ENCODE results near the gene GABBR2. TPM values are rescaled to one million over a fixed set of nuclear protein-coding genes. Genes with fewer than 3 reads are reported as not detected.

GABBR2 gene
- total RNA-seq, 2 donors from 2014 or later = 1.2 to 1.3 TPM

DNA sequence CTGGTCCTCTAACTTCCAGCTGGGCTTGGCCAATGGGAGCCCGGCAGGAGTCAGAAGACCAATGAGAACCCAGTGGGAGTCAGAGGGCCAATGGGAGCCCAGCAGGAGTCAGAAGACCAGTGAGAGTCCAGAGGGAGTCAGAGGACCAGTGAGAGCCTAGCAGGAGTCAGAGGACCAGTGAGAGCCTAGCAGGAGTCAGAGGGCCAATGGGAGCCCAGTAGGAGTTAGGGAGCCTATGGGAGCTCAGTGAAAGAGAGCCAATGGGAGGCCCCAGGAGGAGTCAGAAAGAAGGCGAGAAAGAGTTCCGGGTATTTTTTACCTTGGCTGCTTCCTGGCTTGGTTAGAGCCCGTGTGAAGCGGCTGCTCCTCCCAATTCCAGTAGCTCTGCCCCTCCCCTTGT, 191.0 kb downstream of the GABBR2 start:
- H3K27ac ChIP-seq (ENCODE audit: low read depth, low read length) = no peak overlapping the region
- no peak overlapping the region for H3K4me3 Mint-ChIP-seq
- H3K4me1 ChIP-seq (ENCODE audit: control insufficient read depth, insufficient read depth, low read length) = no peaks in the 10 kb centered on the region
- no peaks in the 10 kb centered on the region for H3K4me1 Mint-ChIP-seq
- no peak for DNase-seq
- H3K9me3 Mint-ChIP-seq = no peaks in the 10 kb centered on the region
- no peaks in the 10 kb centered on the region for H3K27me3 ChIP-seq (ENCODE audit: control insufficient read depth, insufficient read depth, low read length, poor library complexity, severe bottlenecking)
- H3K36me3 ChIP-seq (ENCODE audit: control insufficient read depth, insufficient read depth, low read length) = no peaks in the 10 kb centered on the region
- 86 to 88% methylated on average over 5 of the region's 5 CpGs for WGBS, 2 experiments (ENCODE audit: insufficient coverage in 1 of 2, insufficient read length in 1 of 2)
- TF ChIP-seq, protein P1, sequence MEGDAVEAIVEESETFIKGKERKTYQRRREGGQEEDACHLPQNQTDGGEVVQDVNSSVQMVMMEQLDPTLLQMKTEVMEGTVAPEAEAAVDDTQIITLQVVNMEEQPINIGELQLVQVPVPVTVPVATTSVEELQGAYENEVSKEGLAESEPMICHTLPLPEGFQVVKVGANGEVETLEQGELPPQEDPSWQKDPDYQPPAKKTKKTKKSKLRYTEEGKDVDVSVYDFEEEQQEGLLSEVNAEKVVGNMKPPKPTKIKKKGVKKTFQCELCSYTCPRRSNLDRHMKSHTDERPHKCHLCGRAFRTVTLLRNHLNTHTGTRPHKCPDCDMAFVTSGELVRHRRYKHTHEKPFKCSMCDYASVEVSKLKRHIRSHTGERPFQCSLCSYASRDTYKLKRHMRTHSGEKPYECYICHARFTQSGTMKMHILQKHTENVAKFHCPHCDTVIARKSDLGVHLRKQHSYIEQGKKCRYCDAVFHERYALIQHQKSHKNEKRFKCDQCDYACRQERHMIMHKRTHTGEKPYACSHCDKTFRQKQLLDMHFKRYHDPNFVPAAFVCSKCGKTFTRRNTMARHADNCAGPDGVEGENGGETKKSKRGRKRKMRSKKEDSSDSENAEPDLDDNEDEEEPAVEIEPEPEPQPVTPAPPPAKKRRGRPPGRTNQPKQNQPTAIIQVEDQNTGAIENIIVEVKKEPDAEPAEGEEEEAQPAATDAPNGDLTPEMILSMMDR (conservative IDR thresholded peaks at IDR 0.05) = no peak
- no peaks in the 10 kb centered on the region for H3K27me3 Mint-ChIP-seq (ENCODE audit: insufficient read depth)
- no peak overlapping the region for H3K9ac ChIP-seq (ENCODE audit: extremely low read depth, low read length, poor library complexity, severe bottlenecking)
- no peak overlapping the region for H3K4me3 ChIP-seq (ENCODE audit: low read length)
- no peaks in the 10 kb centered on the region for H3K36me3 Mint-ChIP-seq (ENCODE audit: low read depth)
- no peak overlapping the region for H3K27ac Mint-ChIP-seq
- no peaks in the 10 kb centered on the region for H3K9me3 ChIP-seq (ENCODE audit: control insufficient read depth, low read length)

DNA sequence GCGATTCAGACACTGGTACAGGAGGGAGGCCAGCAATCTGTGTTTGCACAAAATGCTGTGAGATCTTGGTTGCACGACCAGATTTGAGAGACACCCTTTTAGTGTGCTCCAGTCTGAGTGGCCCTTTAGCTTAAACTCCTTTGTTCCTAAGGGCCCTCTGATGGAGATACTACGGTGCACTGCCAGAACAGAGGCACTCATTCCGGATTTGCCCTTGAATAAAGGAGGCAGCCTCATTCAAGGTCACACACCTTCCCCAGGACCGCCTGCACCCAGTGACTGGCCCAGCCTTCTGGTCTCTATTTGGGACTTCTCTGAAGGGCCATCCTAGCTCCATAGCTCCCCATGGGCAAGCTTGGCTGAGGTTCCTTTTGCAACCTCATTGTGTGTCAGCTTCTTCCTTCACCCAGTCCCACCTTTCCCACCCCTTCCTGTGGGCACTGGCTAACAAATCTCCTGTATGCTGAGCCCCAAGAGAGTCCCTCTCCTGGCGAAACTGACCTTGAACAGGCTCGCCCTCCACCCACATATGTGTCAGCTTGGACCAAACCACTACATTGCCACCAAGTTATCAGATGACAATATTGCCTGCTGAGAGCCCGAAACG, 191.7 kb downstream of the GABBR2 start:
- Histone ChIP-seq H3K9ac (ENCODE audit: extremely low read depth, low read length, poor library complexity, severe bottlenecking) (no peak overlapping the region), H3K4me1 (ENCODE audit: control insufficient read depth, insufficient read depth, low read length) (no peaks in the 10 kb centered on the region), H3K27ac (ENCODE audit: low read depth, low read length) (no peak overlapping the region), H3K27me3 (ENCODE audit: control insufficient read depth, insufficient read depth, low read length, poor library complexity, severe bottlenecking) (no peaks in the 10 kb centered on the region), H3K4me3 (ENCODE audit: low read length) (no peak overlapping the region), H3K36me3 (ENCODE audit: control insufficient read depth, insufficient read depth, low read length) (no peaks in the 10 kb centered on the region), H3K9me3 (ENCODE audit: control insufficient read depth, low read length) (no peaks in the 10 kb centered on the region)
- TF ChIP-seq, protein P1 (conservative IDR thresholded peaks at IDR 0.05) = no peak
- Mint-ChIP-seq H3K27me3 (ENCODE audit: insufficient read depth) (no peaks in the 10 kb centered on the region), H3K4me3 (no peak overlapping the region), H3K36me3 (ENCODE audit: low read depth) (no peaks in the 10 kb centered on the region), H3K9me3 (no peaks in the 10 kb centered on the region), H3K4me1 (no peaks in the 10 kb centered on the region), H3K27ac (no peak overlapping the region)
- no peak for DNase-seq
- WGBS, 2 experiments (ENCODE audit: insufficient coverage in 1 of 2, insufficient read length in 1 of 2) = 83 to 87% methylated on average over 5 to 9 of the region's 9 CpGs

DNA sequence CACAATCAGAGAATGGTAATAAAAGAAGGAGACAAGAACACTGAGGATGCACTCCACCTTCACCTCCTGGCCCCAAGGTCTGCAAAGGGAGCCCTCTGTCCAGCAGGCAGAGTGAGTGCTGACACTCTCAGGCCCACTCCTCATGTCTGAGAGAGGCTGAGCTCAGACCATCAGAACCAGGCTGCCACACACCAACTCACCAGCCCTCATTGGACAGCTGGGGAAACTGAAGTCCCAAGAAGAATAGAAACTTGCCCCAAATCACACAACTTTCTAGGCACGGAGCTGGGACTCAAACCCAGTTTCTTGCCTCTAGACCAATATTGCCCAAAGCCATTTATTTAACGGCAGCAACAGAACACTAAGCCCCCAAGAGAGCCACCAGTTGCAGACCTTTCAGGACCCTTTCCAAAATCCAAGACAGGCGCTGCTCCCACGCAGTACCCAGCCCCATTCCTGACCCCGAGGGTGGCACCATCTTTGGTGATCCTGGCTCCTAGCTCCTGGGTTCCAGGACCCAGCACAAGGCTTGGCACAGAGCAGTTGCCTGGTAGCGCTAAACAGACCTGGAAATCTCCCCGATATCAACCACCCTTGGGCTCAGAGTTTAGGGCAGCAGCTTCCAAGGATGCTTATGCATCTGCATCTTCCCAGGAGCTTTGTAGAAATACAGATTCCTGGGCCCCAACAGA, 192.4 kb downstream of the GABBR2 start:
- Histone ChIP-seq H3K4me3 (ENCODE audit: low read length) (no peak overlapping the region), H3K9me3 (ENCODE audit: control insufficient read depth, low read length) (no peaks in the 10 kb centered on the region), H3K27ac (ENCODE audit: low read depth, low read length) (no peak overlapping the region), H3K9ac (ENCODE audit: extremely low read depth, low read length, poor library complexity, severe bottlenecking) (no peak overlapping the region), H3K36me3 (ENCODE audit: control insufficient read depth, insufficient read depth, low read length) (no peaks in the 10 kb centered on the region), H3K4me1 (ENCODE audit: control insufficient read depth, insufficient read depth, low read length) (no peaks in the 10 kb centered on the region), H3K27me3 (ENCODE audit: control insufficient read depth, insufficient read depth, low read length, poor library complexity, severe bottlenecking) (no peaks in the 10 kb centered on the region)
- no peaks in the 10 kb centered on the region for H3K36me3 Mint-ChIP-seq (ENCODE audit: low read depth)
- H3K9me3 Mint-ChIP-seq = no peaks in the 10 kb centered on the region
- H3K4me3 Mint-ChIP-seq = no peak overlapping the region
- WGBS, 2 experiments (ENCODE audit: insufficient coverage in 1 of 2, insufficient read length in 1 of 2) = 92 to 95% methylated on average over 7 of the region's 7 CpGs
- TF ChIP-seq, protein P1 (conservative IDR thresholded peaks at IDR 0.05) = no peak
- no peak overlapping the region for H3K27ac Mint-ChIP-seq
- H3K27me3 Mint-ChIP-seq (ENCODE audit: insufficient read depth) = no peaks in the 10 kb centered on the region
- DNase-seq = no peak
- H3K4me1 Mint-ChIP-seq = no peaks in the 10 kb centered on the region
